SK-N-SH (cell line): Measurements from ENCODE around the gene MRM1.

Experiments used
- EP300 ChIP-seq, 2 experiments: IDR thresholded peaks; 2 replicates each; pipeline versions ENCODE4 v1.4.0 to v1.6.1; 2012; ENCODE audit warnings: borderline replicate concordance in 1 of 2, low read depth in 1 of 2, low read length in 1 of 2
- RXRA ChIP-seq: IDR thresholded peaks from 2 replicates; pipeline ENCODE4 v1.4.0; 2012; ENCODE audit warnings: low read depth, mild to moderate bottlenecking, borderline replicate concordance
- TCF12 ChIP-seq: IDR thresholded peaks from 2 replicates; pipeline ENCODE4 v1.4.0; 2012
- TF ChIP-seq, protein P1 (sequence below): fragments of 200-600 bp; sonication (generic); IDR thresholded peaks from 2 replicates; pipeline ENCODE4 v1.6.1; 2017; ENCODE audit warnings: antibody characterized with exemption, mild to moderate bottlenecking, moderate library complexity

DNA sequence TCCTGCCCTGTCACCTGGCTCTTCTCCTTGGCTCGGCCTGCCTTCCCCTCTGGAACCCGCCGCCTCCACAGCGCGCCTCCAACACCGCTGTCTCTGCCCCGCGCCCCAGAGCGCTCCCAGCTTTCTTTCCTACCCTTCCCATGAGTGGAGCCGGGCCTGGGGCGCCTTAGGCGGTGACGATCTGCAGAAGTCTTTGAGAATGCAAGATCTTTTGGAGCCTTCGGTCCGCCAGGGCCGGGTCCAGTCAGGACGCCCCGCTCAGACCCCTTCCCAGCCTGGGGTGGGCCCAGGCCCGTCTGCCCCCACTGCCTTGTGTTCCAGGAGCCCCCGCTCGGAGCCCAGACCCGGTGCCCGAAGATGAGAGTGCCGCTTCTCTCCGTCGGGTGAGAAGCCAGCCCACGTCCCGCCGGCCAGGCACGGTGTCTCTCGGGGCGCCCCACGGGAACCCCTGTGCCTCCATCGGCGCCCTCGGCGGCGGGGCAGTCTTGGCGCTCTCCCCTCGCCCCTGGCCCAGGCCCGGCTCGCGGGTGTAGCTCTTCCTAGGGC is 40.0 kb downstream of the MRM1 start:
- TF ChIP-seq, protein P1, sequence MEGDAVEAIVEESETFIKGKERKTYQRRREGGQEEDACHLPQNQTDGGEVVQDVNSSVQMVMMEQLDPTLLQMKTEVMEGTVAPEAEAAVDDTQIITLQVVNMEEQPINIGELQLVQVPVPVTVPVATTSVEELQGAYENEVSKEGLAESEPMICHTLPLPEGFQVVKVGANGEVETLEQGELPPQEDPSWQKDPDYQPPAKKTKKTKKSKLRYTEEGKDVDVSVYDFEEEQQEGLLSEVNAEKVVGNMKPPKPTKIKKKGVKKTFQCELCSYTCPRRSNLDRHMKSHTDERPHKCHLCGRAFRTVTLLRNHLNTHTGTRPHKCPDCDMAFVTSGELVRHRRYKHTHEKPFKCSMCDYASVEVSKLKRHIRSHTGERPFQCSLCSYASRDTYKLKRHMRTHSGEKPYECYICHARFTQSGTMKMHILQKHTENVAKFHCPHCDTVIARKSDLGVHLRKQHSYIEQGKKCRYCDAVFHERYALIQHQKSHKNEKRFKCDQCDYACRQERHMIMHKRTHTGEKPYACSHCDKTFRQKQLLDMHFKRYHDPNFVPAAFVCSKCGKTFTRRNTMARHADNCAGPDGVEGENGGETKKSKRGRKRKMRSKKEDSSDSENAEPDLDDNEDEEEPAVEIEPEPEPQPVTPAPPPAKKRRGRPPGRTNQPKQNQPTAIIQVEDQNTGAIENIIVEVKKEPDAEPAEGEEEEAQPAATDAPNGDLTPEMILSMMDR: no peak
- TF ChIP-seq RXRA (no peak), EP300 (IDR thresholded peaks at IDR 0.05; ENCODE audit: borderline replicate concordance in 1 of 2, low read depth in 1 of 2, low read length in 1 of 2) (no peak), TCF12 (no peak)
